Adrenal gland (tissue), 5 donors: ENCODE measurements around the gene OS9.

Experiments
- CTCF ChIP-seq, 6 experiments: fragments of 450-650 bp in 4 of 6; fragments of 200-600 bp in 2 of 6; sonication (generic) in 1 of 6; IDR thresholded peaks; 1 replicate in 5 of 6; 2 replicates in 1 of 6; pipeline versions ENCODE4 v1.5.1 to v1.8.0; 2016 to 2021; ENCODE audit warnings: antibody characterized with exemption in 6 of 6, mild to moderate bottlenecking in 2 of 6, moderate library complexity in 1 of 6
- POLR2A ChIP-seq, 2 donors: fragments of 450-650 bp; IDR thresholded peaks; one replicate each; pipeline ENCODE4 v1.6.1; 2017; ENCODE audit warnings: antibody characterized with exemption in 2 of 2, mild to moderate bottlenecking in 2 of 2, moderate library complexity in 1 of 2
- donor health status: DM: no; HTN: no; CAD: no.

- TF ChIP-seq CTCF (IDR thresholded peaks at IDR 0.05) (no peak), POLR2A (IDR thresholded peaks at IDR 0.05) (no peak)
These were observed 5.0 kb upstream of the OS9 start for GRCh38 chr12:57688931-57689330.
